ENCODE results near the gene PPFIA4.
"Not testable (repeated sequence)": the region's sequence is repeated elsewhere in the genome, so short reads cannot be mapped to it uniquely, and the experiment has no call there.

Gene PPFIA4

GRCh38 chr1:203017692-203018091 is 8.6 kb upstream of the PPFIA4 start:
- DNase-seq, result no peak

DNA sequence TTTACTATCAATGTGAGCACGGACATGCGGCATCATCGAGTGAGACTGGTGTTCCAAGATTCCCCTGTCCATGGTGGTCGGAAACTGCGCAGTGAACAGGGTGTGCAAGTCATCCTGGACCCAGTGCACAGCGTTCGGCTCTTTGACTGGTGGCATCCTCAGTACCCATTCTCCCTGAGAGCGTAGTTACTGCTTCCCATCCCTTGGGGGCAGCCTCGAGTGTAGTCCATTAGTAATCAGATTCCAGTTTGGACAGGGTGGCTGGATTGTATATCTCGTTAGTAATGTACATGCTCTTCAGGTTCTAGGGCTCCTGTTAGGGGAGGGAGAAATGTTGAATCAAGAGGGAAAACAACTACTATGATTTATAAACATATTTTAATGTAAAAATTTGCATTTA is 3.4 kb upstream of the PPFIA4 start:
- not testable (repeated sequence) for DNase-seq

DNA sequence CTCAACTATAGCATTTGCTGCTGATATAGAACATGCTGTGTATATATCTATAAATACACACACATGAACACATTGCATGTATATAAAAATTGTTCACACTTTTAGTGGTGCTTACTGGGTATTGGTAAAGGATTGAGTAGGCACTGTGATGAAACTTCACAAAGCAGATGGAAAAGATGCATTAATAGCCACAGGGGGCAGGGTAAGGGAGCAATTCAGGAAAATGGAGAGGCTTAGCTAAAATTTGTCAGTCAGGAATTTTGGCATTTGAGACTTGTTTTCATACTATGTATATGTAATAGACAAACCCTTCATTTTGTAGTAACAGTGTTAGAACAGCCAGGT is 633 bp upstream of the PPFIA4 start:
- no peak for DNase-seq

GRCh38 chr1:203026666-203027663 is 674 bp downstream of the PPFIA4 start:
- peak; percentile 20 for DNase-seq

GRCh38 chr1:203028067-203028783 is 1.9 kb downstream of the PPFIA4 start:
- no peak for DNase-seq

GRCh38 chr1:203028784-203029553 is 2.7 kb downstream of the PPFIA4 start:
- no peak for DNase-seq

DNA sequence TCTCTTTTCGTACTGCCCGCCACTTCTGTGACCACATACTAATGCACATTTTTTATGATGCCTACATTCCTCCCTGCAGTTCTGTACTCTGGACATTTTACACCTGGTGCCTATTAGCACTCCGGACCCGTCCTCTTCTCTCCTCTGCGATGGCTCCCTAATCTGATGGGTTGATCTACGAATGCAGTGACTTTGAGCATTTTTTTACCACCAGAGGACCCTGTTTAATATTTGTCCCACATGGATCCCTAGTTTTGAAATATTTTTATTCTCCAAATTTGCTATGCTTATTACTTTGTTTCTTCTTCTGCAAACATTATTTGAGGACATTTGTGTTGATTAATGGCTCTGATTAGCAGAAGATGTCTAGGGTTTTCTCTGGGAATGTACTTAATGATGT is 5.2 kb downstream of the PPFIA4 start:
- no peak for DNase-seq

GRCh38 chr1:203033287-203033686 is 7.0 kb downstream of the PPFIA4 start:
- DNase-seq, result no peak

- no peak for DNase-seq
These were observed 7.6 kb downstream of the PPFIA4 start for GRCh38 chr1:203033917-203034316.

- DNase-seq, result no peak
These were observed 8.3 kb downstream of the PPFIA4 start for GRCh38 chr1:203034422-203035110.

DNA sequence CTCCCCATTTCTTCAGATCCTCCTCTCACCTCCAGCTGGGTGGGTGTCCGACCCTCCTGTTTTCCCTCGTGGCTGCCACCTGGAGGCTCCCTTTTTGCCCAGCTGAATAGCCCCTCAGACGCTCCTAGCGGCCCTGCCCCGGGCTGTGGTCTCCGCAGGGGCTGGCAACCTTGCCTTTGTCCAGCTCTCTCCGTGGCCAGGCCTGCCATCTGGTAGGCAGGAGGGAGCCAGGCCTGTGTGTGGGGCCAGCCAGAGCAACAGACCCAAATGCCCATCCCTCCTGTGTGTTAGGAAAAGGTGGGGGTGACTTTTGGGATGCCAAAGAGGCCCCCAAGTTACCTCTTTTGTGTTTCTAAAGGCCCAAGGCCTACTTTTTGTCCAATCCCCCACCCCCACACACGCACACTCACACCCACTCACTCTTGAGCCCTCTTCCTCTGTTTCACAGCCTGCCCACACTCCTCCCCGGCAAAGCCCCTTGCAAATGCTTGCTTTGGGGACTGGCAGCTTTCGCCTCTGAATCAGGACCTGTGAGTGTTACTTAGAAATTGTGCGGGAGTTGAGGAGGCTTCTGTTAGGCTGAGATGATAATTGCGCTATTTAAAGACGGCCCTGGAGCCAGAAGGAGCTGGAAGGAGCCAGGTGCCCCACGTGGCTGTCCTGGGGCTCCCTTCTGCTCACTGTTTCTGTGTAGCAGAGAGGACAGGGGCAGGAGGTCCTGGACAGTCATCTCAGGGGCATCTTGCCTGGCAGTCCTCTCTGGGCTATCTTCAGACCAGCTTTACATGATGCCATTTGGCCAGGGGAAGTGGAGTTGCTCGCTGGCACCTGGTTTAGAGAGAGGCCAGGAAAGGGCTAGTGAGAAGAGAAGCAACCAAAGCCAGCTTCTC is 9.1 kb downstream of the PPFIA4 start:
- DNase-seq, result no peak

DNA sequence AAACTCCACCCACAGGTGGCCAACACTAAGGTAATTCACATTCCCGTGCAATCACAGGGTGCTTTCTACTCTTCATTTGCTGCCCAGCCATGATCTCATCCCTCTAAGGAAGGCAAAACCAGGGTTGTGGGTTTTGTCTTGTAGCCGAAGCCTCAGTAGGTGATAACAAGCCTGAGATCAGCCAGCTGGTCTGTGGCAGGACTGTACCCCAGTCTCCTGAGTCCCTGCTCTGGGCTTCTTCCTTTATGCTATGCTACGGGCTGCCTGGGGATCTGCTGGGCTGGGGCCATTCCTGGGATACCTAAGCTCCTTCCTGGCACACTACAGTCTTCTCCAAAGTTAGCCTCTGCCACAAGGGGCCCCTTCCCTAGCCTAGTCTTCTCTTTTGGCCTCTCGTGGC is 9.8 kb downstream of the PPFIA4 start:
- no peak for DNase-seq

- DNase-seq, result no peak
These were observed 10.2 kb downstream of the PPFIA4 start for GRCh38 chr1:203036537-203036936.

DNA sequence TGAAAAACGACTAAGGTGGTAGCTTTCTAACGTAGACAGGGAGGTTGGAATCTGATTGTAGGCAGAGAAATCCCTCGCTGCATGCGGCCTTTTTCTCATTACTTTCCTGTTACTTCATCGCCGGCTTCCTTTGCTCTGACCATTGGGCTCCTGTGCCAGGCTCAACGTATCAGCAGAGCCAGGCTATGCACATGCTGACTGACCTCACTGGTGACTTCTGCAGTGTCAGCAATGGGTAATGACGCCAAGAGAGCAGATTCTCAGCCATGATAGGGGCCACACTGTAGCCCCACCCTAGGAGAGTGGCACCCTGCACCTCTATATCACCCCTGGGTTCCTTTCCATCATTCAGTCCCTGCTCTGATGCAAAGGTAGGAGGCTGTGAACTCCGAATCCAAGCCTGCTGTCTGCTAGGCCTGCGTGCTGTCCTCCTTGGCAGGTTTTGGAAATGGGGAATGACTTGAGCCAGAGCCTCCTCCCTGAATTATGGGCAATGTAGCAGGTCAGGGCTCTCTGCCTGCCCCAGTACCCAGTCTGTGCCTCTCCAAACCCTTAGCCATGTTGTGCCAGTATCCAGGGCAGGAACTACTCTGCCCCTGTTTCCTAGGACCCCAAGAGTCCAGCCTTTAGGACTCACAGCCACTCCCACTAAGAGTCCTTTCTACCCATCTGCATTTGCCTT is 11.4 kb downstream of the PPFIA4 start:
- no peak for DNase-seq

DNA sequence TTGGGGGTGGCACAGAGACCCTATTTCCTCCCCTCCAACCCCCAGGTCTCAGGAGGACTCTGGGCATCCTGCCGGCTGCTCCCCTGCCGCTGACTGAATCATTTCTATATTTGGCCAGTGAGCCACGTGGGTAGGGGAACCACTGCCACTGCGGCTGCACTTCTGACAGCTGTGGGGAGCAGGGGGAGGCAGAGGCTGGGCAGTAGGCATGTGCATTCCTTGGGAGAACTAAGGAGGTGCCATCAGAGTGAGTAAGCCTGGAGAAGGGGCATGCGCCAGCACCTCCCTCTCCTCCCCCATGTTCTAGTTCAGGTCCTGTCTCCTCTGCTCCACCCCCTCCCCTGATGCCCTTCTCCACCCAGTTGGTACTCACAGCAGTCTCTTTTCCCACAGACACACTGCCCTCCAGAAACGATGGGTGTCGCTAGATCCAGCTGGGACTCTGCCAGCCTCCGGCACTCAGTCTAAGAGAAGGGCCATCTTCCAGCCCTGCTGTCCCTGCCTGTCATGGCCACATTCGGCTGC is 12.0 kb downstream of the PPFIA4 start:
- no peak for DNase-seq

DNA sequence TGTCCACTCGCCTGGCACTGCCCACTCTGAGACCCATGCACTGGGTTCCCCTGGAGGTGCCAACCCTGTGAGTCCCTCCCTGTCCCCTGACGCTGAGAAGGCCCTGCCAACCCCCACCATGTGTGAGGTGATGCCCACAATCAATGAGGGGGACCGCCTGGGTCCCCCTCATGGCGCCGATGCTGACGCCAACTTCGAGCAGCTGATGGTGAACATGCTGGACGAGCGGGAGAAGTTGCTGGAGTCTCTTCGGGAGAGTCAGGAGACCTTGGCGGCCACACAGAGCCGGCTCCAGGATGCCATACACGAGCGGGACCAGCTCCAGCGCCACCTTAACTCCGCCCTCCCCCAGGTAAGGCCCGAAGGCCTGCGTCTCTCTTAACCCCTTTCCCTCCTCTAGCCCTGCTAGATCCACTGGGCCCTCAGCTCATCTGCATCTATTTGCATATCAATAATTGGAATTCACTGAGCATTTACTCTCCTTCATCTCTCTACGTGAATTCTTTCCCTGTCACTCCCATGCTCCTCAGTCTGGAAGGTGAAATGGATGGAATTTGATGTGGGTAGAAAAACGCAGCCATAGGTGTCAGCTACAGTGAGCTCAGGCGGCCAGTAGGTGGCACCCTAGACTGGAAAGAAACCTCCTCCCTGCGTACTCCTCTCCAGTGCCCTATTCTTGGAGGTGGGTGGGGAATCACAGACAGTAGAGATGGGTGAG is 12.8 kb downstream of the PPFIA4 start:
- DNase-seq, result peak; percentile 84

- no peak for DNase-seq
These were observed 13.6 kb downstream of the PPFIA4 start for GRCh38 chr1:203039609-203040512.

- no peak for DNase-seq
These were observed 14.4 kb downstream of the PPFIA4 start for GRCh38 chr1:203040513-203041275.
